ENCODE data around the gene DHX29. TPM values are rescaled to one million over a fixed set of nuclear protein-coding genes. Genes with fewer than 3 reads are reported as not detected.

The DHX29 gene
- total RNA-seq, 3 donors from 2014 or later, result 18.3 to 24.7 (median 18.6) TPM

DNA sequence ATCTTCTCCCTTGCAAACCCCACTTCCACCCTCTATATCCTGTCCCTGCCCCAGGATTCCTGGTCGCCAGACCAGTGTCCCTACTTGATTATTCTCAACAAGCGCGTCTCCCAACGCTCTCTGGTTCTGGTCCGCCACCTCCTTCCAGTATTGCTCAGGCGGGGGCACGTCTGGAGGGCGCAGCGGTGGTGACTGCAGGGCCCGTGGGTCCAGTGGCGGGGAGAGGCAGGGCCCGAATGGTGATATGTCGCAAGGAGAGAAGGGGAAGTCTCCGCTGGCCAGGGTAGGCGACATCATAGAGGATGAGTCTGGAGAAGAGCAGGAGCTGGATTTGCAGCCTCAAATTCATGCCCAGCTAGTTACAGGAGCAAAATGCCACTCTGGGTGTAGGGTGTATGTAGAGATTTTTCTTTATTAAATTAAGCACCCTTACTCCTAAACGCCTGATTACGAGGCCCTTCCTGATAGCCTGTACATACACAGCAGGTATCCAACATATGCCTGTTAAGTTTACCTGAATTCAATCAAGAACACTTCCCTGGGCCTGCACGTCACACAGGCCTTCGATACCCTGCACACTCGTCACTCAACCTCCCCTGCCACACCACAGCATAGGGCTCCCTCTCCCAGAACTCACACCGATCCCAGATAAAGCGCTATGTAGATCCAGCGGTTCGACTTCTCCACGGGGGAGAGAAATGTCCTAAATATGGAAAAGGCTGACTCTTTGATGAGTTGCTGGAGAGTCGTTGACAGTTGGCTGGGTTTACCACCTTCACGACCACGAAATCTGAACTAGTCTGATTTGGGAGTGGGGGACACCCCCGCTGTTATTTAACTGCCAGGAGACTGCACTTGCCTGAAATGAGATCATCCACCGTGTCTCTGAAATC lies 85.2 kb downstream of the DHX29 start:
- TF ChIP-seq, protein P1, sequence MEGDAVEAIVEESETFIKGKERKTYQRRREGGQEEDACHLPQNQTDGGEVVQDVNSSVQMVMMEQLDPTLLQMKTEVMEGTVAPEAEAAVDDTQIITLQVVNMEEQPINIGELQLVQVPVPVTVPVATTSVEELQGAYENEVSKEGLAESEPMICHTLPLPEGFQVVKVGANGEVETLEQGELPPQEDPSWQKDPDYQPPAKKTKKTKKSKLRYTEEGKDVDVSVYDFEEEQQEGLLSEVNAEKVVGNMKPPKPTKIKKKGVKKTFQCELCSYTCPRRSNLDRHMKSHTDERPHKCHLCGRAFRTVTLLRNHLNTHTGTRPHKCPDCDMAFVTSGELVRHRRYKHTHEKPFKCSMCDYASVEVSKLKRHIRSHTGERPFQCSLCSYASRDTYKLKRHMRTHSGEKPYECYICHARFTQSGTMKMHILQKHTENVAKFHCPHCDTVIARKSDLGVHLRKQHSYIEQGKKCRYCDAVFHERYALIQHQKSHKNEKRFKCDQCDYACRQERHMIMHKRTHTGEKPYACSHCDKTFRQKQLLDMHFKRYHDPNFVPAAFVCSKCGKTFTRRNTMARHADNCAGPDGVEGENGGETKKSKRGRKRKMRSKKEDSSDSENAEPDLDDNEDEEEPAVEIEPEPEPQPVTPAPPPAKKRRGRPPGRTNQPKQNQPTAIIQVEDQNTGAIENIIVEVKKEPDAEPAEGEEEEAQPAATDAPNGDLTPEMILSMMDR (IDR thresholded peaks at IDR 0.05), result no peak
- ATAC-seq (no peak), DNase-seq (no peak)
- Histone ChIP-seq H3K9me3 (no peaks in the 10 kb centered on the region), H3K4me1 (ENCODE audit: low read depth) (peaks cover 25% of the 10 kb centered on the region), H3K4me3 (no peak overlapping the region), H3K36me3 (ENCODE audit: low read depth) (no peaks in the 10 kb centered on the region)
- intact Hi-C loops (cut with DNase I, micrococcal nuclease), result loop anchor here in 1 of 2 donors (10.0 kb wide), 1 partner anchor 48 kb away; the partner anchor contains the start of gene CDC20B

GRCh38 chr5:55220433-55221185 lies 86.9 kb downstream of the DHX29 start:
- Histone ChIP-seq H3K4me1 (ENCODE audit: low read depth) (peaks cover 13% of the 10 kb centered on the region), H3K36me3 (ENCODE audit: low read depth) (no peaks in the 10 kb centered on the region), H3K4me3 (no peak overlapping the region), H3K9me3 (no peaks in the 10 kb centered on the region)
- peak; percentile 54 to 72 (median 68) for DNase-seq
- peak; percentile 85 for ATAC-seq
- intact Hi-C loops (cut with DNase I, micrococcal nuclease), result loop anchor here in 1 of 2 donors (10.0 kb wide), 1 partner anchor 46 kb away; the partner anchor contains the start of gene CDC20B
- TF ChIP-seq, protein P1 (IDR thresholded peaks at IDR 0.05), result no peak

GRCh38 chr5:55219770-55220169 lies 87.7 kb downstream of the DHX29 start:
- no peak for ATAC-seq

DNA sequence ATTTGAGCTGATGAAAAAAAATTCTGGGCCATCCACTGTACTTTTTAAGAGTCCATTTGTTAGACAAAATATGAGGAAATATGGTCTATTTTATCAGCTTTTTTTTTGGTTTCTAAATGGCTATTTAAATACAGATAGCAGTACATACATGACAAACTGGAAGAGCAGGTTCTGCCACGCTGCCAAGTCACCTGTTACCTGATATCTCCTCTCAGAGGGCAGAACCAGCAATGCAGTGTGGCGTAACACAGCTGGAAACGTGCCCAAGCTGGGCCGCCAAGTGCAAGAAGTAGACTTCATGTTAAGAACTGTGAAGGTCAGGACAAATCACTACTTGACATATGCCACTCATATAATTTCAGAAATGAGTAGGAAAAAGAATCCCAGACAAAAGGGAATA lies 88.5 kb downstream of the DHX29 start:
- ATAC-seq, result peak; percentile 89

More at GRCh38 chr5:55219770-55220169, 87.7 kb downstream of the DHX29 start:
- Histone ChIP-seq H3K9me3 (no peaks in the 10 kb centered on the region), H3K4me1 (ENCODE audit: low read depth) (peaks cover 13% of the 10 kb centered on the region), H3K4me3 (no peak overlapping the region), H3K36me3 (ENCODE audit: low read depth) (no peaks in the 10 kb centered on the region)
- TF ChIP-seq, protein P1 (IDR thresholded peaks at IDR 0.05), result no peak
- no peak for DNase-seq
- intact Hi-C loops (cut with DNase I, micrococcal nuclease), result loop anchor here in 1 of 2 donors (10.0 kb wide), 1 partner anchor 45 kb away; the partner anchor contains the start of gene CDC20B

More for the DNA sequence above, 88.5 kb downstream of the DHX29 start:
- Histone ChIP-seq H3K4me3 (no peak overlapping the region), H3K9me3 (no peaks in the 10 kb centered on the region), H3K36me3 (ENCODE audit: low read depth) (no peaks in the 10 kb centered on the region), H3K4me1 (ENCODE audit: low read depth) (peaks cover 13% of the 10 kb centered on the region)
- intact Hi-C loops (cut with DNase I, micrococcal nuclease), result no loop called here
- TF ChIP-seq, protein P1 (IDR thresholded peaks at IDR 0.05), result no peak
- peak; percentile 85 to 94 (median 86) for DNase-seq
